NCI-H1436 treated with DMSO at 0.1 percent for 48 hours (cell line): ENCODE results near the gene ATP6V1F.

Experiments
- DNase-seq: peaks from one replicate; lab custom pipeline; 2025; lab: John Stamatoyannopoulos, UW

The ATP6V1F gene

GRCh38 chr7:128869138-128869943 lies 6.7 kb downstream of the ATP6V1F start:
- no peak for DNase-seq

GRCh38 chr7:128869944-128870285 lies 7.3 kb downstream of the ATP6V1F start:
- no peak for DNase-seq

- no peak for DNase-seq
Observed at GRCh38 chr7:128871050-128871449, 8.4 kb downstream of the ATP6V1F start.

GRCh38 chr7:128872394-128872824 lies 9.8 kb downstream of the ATP6V1F start:
- no peak for DNase-seq

GRCh38 chr7:128873234-128873633 lies 10.6 kb downstream of the ATP6V1F start:
- no peak for DNase-seq

- DNase-seq, result no peak
Observed at GRCh38 chr7:128874140-128875031, 11.7 kb downstream of the ATP6V1F start.

GRCh38 chr7:128875523-128875948 lies 12.9 kb downstream of the ATP6V1F start:
- DNase-seq, result no peak

- DNase-seq, result no peak
Observed at GRCh38 chr7:128876127-128876526, 13.5 kb downstream of the ATP6V1F start.

- no peak for DNase-seq
Observed at GRCh38 chr7:128876586-128876977, 13.9 kb downstream of the ATP6V1F start.

- DNase-seq, result no peak
Observed at GRCh38 chr7:128876978-128877755, 14.5 kb downstream of the ATP6V1F start.

- no peak for DNase-seq
Observed at GRCh38 chr7:128877756-128878120, 15.1 kb downstream of the ATP6V1F start.

GRCh38 chr7:128878226-128879105 lies 15.8 kb downstream of the ATP6V1F start:
- no peak for DNase-seq

- no peak for DNase-seq
Observed at GRCh38 chr7:128879461-128879938, 16.8 kb downstream of the ATP6V1F start.

- no peak for DNase-seq
Observed at GRCh38 chr7:128879939-128880746, 17.5 kb downstream of the ATP6V1F start.

- DNase-seq, result no peak
Observed at GRCh38 chr7:128880791-128881457, 18.3 kb downstream of the ATP6V1F start.

GRCh38 chr7:128881458-128882125 lies 18.9 kb downstream of the ATP6V1F start:
- no peak for DNase-seq

GRCh38 chr7:128882134-128882533 lies 19.5 kb downstream of the ATP6V1F start:
- DNase-seq, result no peak

GRCh38 chr7:128883622-128884448 lies 21.2 kb downstream of the ATP6V1F start:
- DNase-seq, result no peak
